ENCODE results near the gene BRWD1.

BRWD1 gene

GRCh38 chr21:39197448-39198233, 115.8 kb downstream of the BRWD1 start:
- no peak for DNase-seq (ENCODE audit: low spot score)

- DNase-seq (ENCODE audit: low spot score): no peak
Measured at GRCh38 chr21:39196838-39197237, 116.6 kb downstream of the BRWD1 start.

GRCh38 chr21:39196310-39196709, 117.1 kb downstream of the BRWD1 start:
- DNase-seq (ENCODE audit: low spot score): no peak

- no peak for DNase-seq (ENCODE audit: low spot score)
Measured at GRCh38 chr21:39193380-39193779, 120.1 kb downstream of the BRWD1 start.

GRCh38 chr21:39189857-39190604, 123.4 kb downstream of the BRWD1 start:
- DNase-seq (ENCODE audit: low spot score): no peak

- DNase-seq (ENCODE audit: low spot score): no peak
Measured at GRCh38 chr21:39188521-39189139, 124.8 kb downstream of the BRWD1 start.

- DNase-seq (ENCODE audit: low spot score): no peak
Measured at GRCh38 chr21:39187141-39187540, 126.3 kb downstream of the BRWD1 start.

GRCh38 chr21:39186676-39187075, 126.8 kb downstream of the BRWD1 start:
- no peak for DNase-seq (ENCODE audit: low spot score)

GRCh38 chr21:39185157-39185556, 128.3 kb downstream of the BRWD1 start:
- no peak for DNase-seq (ENCODE audit: low spot score)

GRCh38 chr21:39184050-39184980, 129.1 kb downstream of the BRWD1 start:
- DNase-seq (ENCODE audit: low spot score): no peak

- DNase-seq (ENCODE audit: low spot score): peak; percentile 88
Measured at GRCh38 chr21:39183272-39184049, 130.0 kb downstream of the BRWD1 start, which contains the start of gene PSMG1. Gene PSMG1, minus strand, starts transcription at chr21:39183451. Its CDS starts 66 bp downstream, at chr21:39183385.

- peak; percentile 12 for DNase-seq (ENCODE audit: low spot score)
Measured at GRCh38 chr21:39182484-39183271, 130.8 kb downstream of the BRWD1 start.

GRCh38 chr21:39182016-39182415, 131.4 kb downstream of the BRWD1 start:
- no peak for DNase-seq (ENCODE audit: low spot score)

GRCh38 chr21:39181205-39181818, 132.1 kb downstream of the BRWD1 start:
- DNase-seq (ENCODE audit: low spot score): no peak

- no peak for DNase-seq (ENCODE audit: low spot score)
Measured at GRCh38 chr21:39180429-39181019, 132.9 kb downstream of the BRWD1 start.

- no peak for DNase-seq (ENCODE audit: low spot score)
Measured at GRCh38 chr21:39178421-39178820, 135.0 kb downstream of the BRWD1 start.

GRCh38 chr21:39176271-39176709, 137.1 kb downstream of the BRWD1 start:
- DNase-seq (ENCODE audit: low spot score): no peak

- DNase-seq (ENCODE audit: low spot score): no peak
Measured at GRCh38 chr21:39175665-39176064, 137.8 kb downstream of the BRWD1 start.

GRCh38 chr21:39175154-39175553, 138.3 kb downstream of the BRWD1 start:
- no peak for DNase-seq (ENCODE audit: low spot score)
